Neural crest cell (in vitro differentiated cells): ENCODE data around the gene ZGPAT. TPM values are rescaled to one million over a fixed set of nuclear protein-coding genes. Genes with fewer than 3 reads are reported as not detected.

Experiments
- DNase-seq: peaks from one replicate; pipeline ENCODE4 v3.0.0; 2021; ENCODE audit warnings: low read depth, mixed read lengths, low spot score
- H3K27ac Mint-ChIP-seq: one replicate; pipeline ENCODE4 v1.8.0; 2021; ENCODE audit warnings: mild to moderate bottlenecking, mixed read lengths; ENCODE audit not compliant: unreplicated experiment
- H3K27me3 Mint-ChIP-seq: 2 replicates; pipeline ENCODE4 v1.8.0; 2021; ENCODE audit warnings: low read depth, mild to moderate bottlenecking, mixed read lengths
- H3K36me3 Mint-ChIP-seq: 2 replicates; pipeline ENCODE4 v1.8.0; 2021; ENCODE audit warnings: low read depth, mild to moderate bottlenecking, mixed read lengths
- H3K4me1 Mint-ChIP-seq: 2 replicates; pipeline ENCODE4 v1.8.0; 2021; ENCODE audit warnings: mixed read lengths
- H3K4me3 Mint-ChIP-seq: one replicate; pipeline ENCODE4 v1.8.0; 2021; ENCODE audit warnings: mild to moderate bottlenecking, mixed read lengths
- H3K9me3 Mint-ChIP-seq: 2 replicates; pipeline ENCODE4 v1.8.0; 2021; ENCODE audit warnings: mixed read lengths
- CTCF ChIP-seq: fragments of 200-600 bp; sonication (generic); conservative IDR thresholded peaks from 2 replicates; pipeline ENCODE4 v1.5.0; 2021; ENCODE audit warnings: antibody characterized with exemption, mild to moderate bottlenecking
- total RNA-seq: library from RNA; stranded (reverse); gene quantifications from 2 replicates; pipeline ENCODE4 v1.2.1, GENCODE V29; 2021

The ZGPAT gene
- total RNA-seq, 1 donor from 2014 or later, result 31.3 TPM

- H3K36me3 Mint-ChIP-seq, result peaks cover 5% of the 10 kb centered on the region
- H3K4me3 Mint-ChIP-seq, result no peak overlapping the region
- no peak for TF ChIP-seq CTCF
- peaks cover 32% of the 10 kb centered on the region for H3K4me1 Mint-ChIP-seq
- H3K9me3 Mint-ChIP-seq, result no peaks in the 10 kb centered on the region
- no peak overlapping the region for H3K27ac Mint-ChIP-seq
- no peaks in the 10 kb centered on the region for H3K27me3 Mint-ChIP-seq
- DNase-seq, result no peak
Measured at GRCh38 chr20:63777614-63778013, 69.8 kb downstream of the ZGPAT start.

GRCh38 chr20:63778034-63778752 lies 70.4 kb downstream of the ZGPAT start:
- no peak for DNase-seq
- H3K27ac Mint-ChIP-seq, result no peak overlapping the region
- no peak overlapping the region for H3K4me3 Mint-ChIP-seq
- no peaks in the 10 kb centered on the region for H3K9me3 Mint-ChIP-seq
- TF ChIP-seq CTCF, result no peak
- peaks cover 32% of the 10 kb centered on the region for H3K4me1 Mint-ChIP-seq
- peaks cover 5% of the 10 kb centered on the region for H3K36me3 Mint-ChIP-seq
- no peaks in the 10 kb centered on the region for H3K27me3 Mint-ChIP-seq

GRCh38 chr20:63778857-63779256 lies 71.0 kb downstream of the ZGPAT start:
- H3K9me3 Mint-ChIP-seq, result no peaks in the 10 kb centered on the region
- no peaks in the 10 kb centered on the region for H3K27me3 Mint-ChIP-seq
- peaks cover 5% of the 10 kb centered on the region for H3K36me3 Mint-ChIP-seq
- H3K4me1 Mint-ChIP-seq, result peaks cover 32% of the 10 kb centered on the region
- no peak for DNase-seq
- no peak overlapping the region for H3K4me3 Mint-ChIP-seq
- no peak overlapping the region for H3K27ac Mint-ChIP-seq
- no peak for TF ChIP-seq CTCF

DNA sequence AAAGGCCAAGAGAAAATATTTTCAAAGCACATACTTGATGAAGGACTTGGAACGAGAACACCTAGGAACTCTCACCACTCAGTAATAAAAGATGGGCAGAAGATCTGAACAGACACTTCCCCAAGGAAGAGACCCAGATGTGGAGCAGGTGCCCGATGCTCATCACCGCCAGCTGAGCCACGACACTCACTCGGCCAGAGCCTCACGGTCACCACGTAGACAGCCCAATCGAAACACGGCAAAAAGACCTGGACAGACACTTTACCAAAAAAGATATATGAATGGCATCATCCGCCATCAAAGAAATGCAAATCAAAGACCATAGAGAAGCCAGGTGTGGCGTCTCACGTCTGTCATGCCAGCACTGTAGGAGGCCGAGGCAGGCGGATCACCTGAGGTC lies 73.3 kb downstream of the ZGPAT start:
- H3K27me3 Mint-ChIP-seq, result no peaks in the 10 kb centered on the region
- peaks cover 25% of the 10 kb centered on the region for H3K4me1 Mint-ChIP-seq
- no peak for TF ChIP-seq CTCF
- H3K9me3 Mint-ChIP-seq, result no peaks in the 10 kb centered on the region
- no peak for DNase-seq
- H3K36me3 Mint-ChIP-seq, result peaks cover 5% of the 10 kb centered on the region
- H3K27ac Mint-ChIP-seq, result no peak overlapping the region
- no peak overlapping the region for H3K4me3 Mint-ChIP-seq

- Mint-ChIP-seq H3K27me3 (no peaks in the 10 kb centered on the region), H3K36me3 (peaks cover 3% of the 10 kb centered on the region), H3K4me3 (no peak overlapping the region), H3K4me1 (peaks cover 23% of the 10 kb centered on the region), H3K27ac (no peak overlapping the region), H3K9me3 (no peaks in the 10 kb centered on the region)
- no peak for TF ChIP-seq CTCF
- DNase-seq, result no peak
Measured at GRCh38 chr20:63782051-63782471, 74.2 kb downstream of the ZGPAT start.
